ENCODE data around the gene WFDC10A. TPM values are rescaled to one million over a fixed set of nuclear protein-coding genes. Genes with fewer than 3 reads are reported as not detected.
"Not testable (repeated sequence)": the region's sequence is repeated elsewhere in the genome, so short reads cannot be mapped to it uniquely, and the experiment has no call there.

The WFDC10A gene
- not detected in 2 replicates for total RNA-seq (2014; rRNA removed; shearing (Covaris generic); ENCODE audit: low replicate concordance)

GRCh38 chr20:45629496-45630100 lies at the start of gene WFDC10A:
TSS of gene WFDC10A (plus strand) at chr20:45629739. CDS start at chr20:45629814, 75 bp downstream.
- Histone ChIP-seq H3K9me2 (replicated peaks; ENCODE audit: insufficient read depth, low read length) (no peaks in the 10 kb centered on the region), H3K4me1 (ENCODE audit: low read length) (no peaks in the 10 kb centered on the region), H3K27me3 (ENCODE audit: low read length) (no peaks in the 10 kb centered on the region), H4K20me1 (ENCODE audit: insufficient read depth, low read depth, low read length) (no peaks in the 10 kb centered on the region), H3K79me2 (ENCODE audit: low read length) (no peaks in the 10 kb centered on the region), H3K9ac (ENCODE audit: low read length) (no peak within 1 kb of the TSS), H3K9me3 (ENCODE audit: low read length) (no peaks in the 10 kb centered on the region), H3K4me2 (ENCODE audit: low read depth, low read length, poor library complexity, severe bottlenecking) (no peak within 1 kb of the TSS), H3K4me3 (ENCODE audit: low read length) (no peak within 1 kb of the TSS), H3K27ac (ENCODE audit: low read length) (no peak within 1 kb of the TSS), H2AFZ (ENCODE audit: low read length) (no peak within 1 kb of the TSS), H3K36me3 (ENCODE audit: insufficient read depth, low read length) (no peaks in the 10 kb centered on the region)
- DNase-seq, result peak; percentile 75

- H3K9me2 ChIP-seq (replicated peaks; ENCODE audit: insufficient read depth, low read length), result no peaks in the 10 kb centered on the region
- no peak for DNase-seq
- no peaks in the 10 kb centered on the region for H3K4me1 ChIP-seq (ENCODE audit: low read length)
- H4K20me1 ChIP-seq (ENCODE audit: insufficient read depth, low read depth, low read length), result no peaks in the 10 kb centered on the region
- H3K36me3 ChIP-seq (ENCODE audit: insufficient read depth, low read length), result no peaks in the 10 kb centered on the region
- H3K4me3 ChIP-seq (ENCODE audit: low read length), result no peak overlapping the region
- no peaks in the 10 kb centered on the region for H3K9me3 ChIP-seq (ENCODE audit: low read length)
- no peak overlapping the region for H2AFZ ChIP-seq (ENCODE audit: low read length)
- no peak overlapping the region for H3K9ac ChIP-seq (ENCODE audit: low read length)
- H3K27ac ChIP-seq (ENCODE audit: low read length), result no peak overlapping the region
- no peak overlapping the region for H3K4me2 ChIP-seq (ENCODE audit: low read depth, low read length, poor library complexity, severe bottlenecking)
- H3K79me2 ChIP-seq (ENCODE audit: low read length), result no peaks in the 10 kb centered on the region
- no peaks in the 10 kb centered on the region for H3K27me3 ChIP-seq (ENCODE audit: low read length)
These were observed 47.8 kb upstream of the WFDC10A start for GRCh38 chr20:45581702-45582101.

- H3K27ac ChIP-seq (ENCODE audit: low read length), result no peak overlapping the region
- no peaks in the 10 kb centered on the region for H3K9me2 ChIP-seq (replicated peaks; ENCODE audit: insufficient read depth, low read length)
- no peaks in the 10 kb centered on the region for H3K79me2 ChIP-seq (ENCODE audit: low read length)
- no peak overlapping the region for H3K9ac ChIP-seq (ENCODE audit: low read length)
- no peak overlapping the region for H3K4me3 ChIP-seq (ENCODE audit: low read length)
- H3K4me2 ChIP-seq (ENCODE audit: low read depth, low read length, poor library complexity, severe bottlenecking), result no peak overlapping the region
- H2AFZ ChIP-seq (ENCODE audit: low read length), result no peak overlapping the region
- H3K27me3 ChIP-seq (ENCODE audit: low read length), result no peaks in the 10 kb centered on the region
- H3K4me1 ChIP-seq (ENCODE audit: low read length), result no peaks in the 10 kb centered on the region
- no peaks in the 10 kb centered on the region for H4K20me1 ChIP-seq (ENCODE audit: insufficient read depth, low read depth, low read length)
- no peaks in the 10 kb centered on the region for H3K36me3 ChIP-seq (ENCODE audit: insufficient read depth, low read length)
- no peak for DNase-seq
- no peaks in the 10 kb centered on the region for H3K9me3 ChIP-seq (ENCODE audit: low read length)
These were observed 46.0 kb upstream of the WFDC10A start for GRCh38 chr20:45583502-45583901.

- H4K20me1 ChIP-seq (ENCODE audit: insufficient read depth, low read depth, low read length); H2AFZ ChIP-seq (ENCODE audit: low read length); DNase-seq; H3K36me3 ChIP-seq (ENCODE audit: insufficient read depth, low read length); H3K79me2 ChIP-seq (ENCODE audit: low read length); H3K9me2 ChIP-seq (replicated peaks; ENCODE audit: insufficient read depth, low read length); H3K27me3 ChIP-seq (ENCODE audit: low read length); H3K9me3 ChIP-seq (ENCODE audit: low read length); H3K9ac ChIP-seq (ENCODE audit: low read length); H3K4me1 ChIP-seq (ENCODE audit: low read length); H3K4me3 ChIP-seq (ENCODE audit: low read length); H3K4me2 ChIP-seq (ENCODE audit: low read depth, low read length, poor library complexity, severe bottlenecking); H3K27ac ChIP-seq (ENCODE audit: low read length): not testable (repeated sequence)
These were observed 45.2 kb upstream of the WFDC10A start for GRCh38 chr20:45584294-45584693.

- not testable (repeated sequence) for H3K4me3 ChIP-seq (ENCODE audit: low read length); H4K20me1 ChIP-seq (ENCODE audit: insufficient read depth, low read depth, low read length); H3K36me3 ChIP-seq (ENCODE audit: insufficient read depth, low read length); H3K4me2 ChIP-seq (ENCODE audit: low read depth, low read length, poor library complexity, severe bottlenecking); DNase-seq; H3K4me1 ChIP-seq (ENCODE audit: low read length); H3K27me3 ChIP-seq (ENCODE audit: low read length); H3K27ac ChIP-seq (ENCODE audit: low read length); H2AFZ ChIP-seq (ENCODE audit: low read length); H3K9me3 ChIP-seq (ENCODE audit: low read length); H3K9ac ChIP-seq (ENCODE audit: low read length); H3K79me2 ChIP-seq (ENCODE audit: low read length); H3K9me2 ChIP-seq (replicated peaks; ENCODE audit: insufficient read depth, low read length)
These were observed 43.6 kb upstream of the WFDC10A start for GRCh38 chr20:45585986-45586385.

- Histone ChIP-seq H3K9me3 (ENCODE audit: low read length) (no peaks in the 10 kb centered on the region), H3K79me2 (ENCODE audit: low read length) (no peaks in the 10 kb centered on the region), H3K4me1 (ENCODE audit: low read length) (no peaks in the 10 kb centered on the region), H3K4me3 (ENCODE audit: low read length) (no peak overlapping the region), H3K9ac (ENCODE audit: low read length) (no peak overlapping the region), H3K9me2 (replicated peaks; ENCODE audit: insufficient read depth, low read length) (no peaks in the 10 kb centered on the region), H3K4me2 (ENCODE audit: low read depth, low read length, poor library complexity, severe bottlenecking) (no peak overlapping the region), H3K27me3 (ENCODE audit: low read length) (no peaks in the 10 kb centered on the region), H2AFZ (ENCODE audit: low read length) (no peak overlapping the region), H3K36me3 (ENCODE audit: insufficient read depth, low read length) (no peaks in the 10 kb centered on the region), H3K27ac (ENCODE audit: low read length) (no peak overlapping the region), H4K20me1 (ENCODE audit: insufficient read depth, low read depth, low read length) (no peaks in the 10 kb centered on the region)
- DNase-seq, result no peak
These were observed 40.7 kb upstream of the WFDC10A start for GRCh38 chr20:45588800-45589199.

GRCh38 chr20:45589725-45590124 lies 39.8 kb upstream of the WFDC10A start:
- Histone ChIP-seq H3K9me2 (replicated peaks; ENCODE audit: insufficient read depth, low read length) (no peaks in the 10 kb centered on the region), H3K27me3 (ENCODE audit: low read length) (no peaks in the 10 kb centered on the region), H3K27ac (ENCODE audit: low read length) (no peak overlapping the region), H3K36me3 (ENCODE audit: insufficient read depth, low read length) (no peaks in the 10 kb centered on the region), H3K9me3 (ENCODE audit: low read length) (no peaks in the 10 kb centered on the region), H4K20me1 (ENCODE audit: insufficient read depth, low read depth, low read length) (no peaks in the 10 kb centered on the region), H3K4me3 (ENCODE audit: low read length) (no peak overlapping the region), H3K4me2 (ENCODE audit: low read depth, low read length, poor library complexity, severe bottlenecking) (no peak overlapping the region), H3K4me1 (ENCODE audit: low read length) (no peaks in the 10 kb centered on the region), H3K79me2 (ENCODE audit: low read length) (no peaks in the 10 kb centered on the region), H2AFZ (ENCODE audit: low read length) (no peak overlapping the region), H3K9ac (ENCODE audit: low read length) (no peak overlapping the region)
- no peak for DNase-seq

- H3K4me2 ChIP-seq (ENCODE audit: low read depth, low read length, poor library complexity, severe bottlenecking), result no peak overlapping the region
- no peak overlapping the region for H3K9ac ChIP-seq (ENCODE audit: low read length)
- no peaks in the 10 kb centered on the region for H3K9me2 ChIP-seq (replicated peaks; ENCODE audit: insufficient read depth, low read length)
- no peak overlapping the region for H3K4me3 ChIP-seq (ENCODE audit: low read length)
- H3K36me3 ChIP-seq (ENCODE audit: insufficient read depth, low read length), result no peaks in the 10 kb centered on the region
- H3K4me1 ChIP-seq (ENCODE audit: low read length), result no peaks in the 10 kb centered on the region
- no peaks in the 10 kb centered on the region for H3K9me3 ChIP-seq (ENCODE audit: low read length)
- no peaks in the 10 kb centered on the region for H4K20me1 ChIP-seq (ENCODE audit: insufficient read depth, low read depth, low read length)
- peak; percentile 86 for DNase-seq
- H3K79me2 ChIP-seq (ENCODE audit: low read length), result no peaks in the 10 kb centered on the region
- H3K27ac ChIP-seq (ENCODE audit: low read length), result no peak overlapping the region
- H3K27me3 ChIP-seq (ENCODE audit: low read length), result no peaks in the 10 kb centered on the region
- no peak overlapping the region for H2AFZ ChIP-seq (ENCODE audit: low read length)
These were observed 36.9 kb upstream of the WFDC10A start for GRCh38 chr20:45592574-45593189.

Measured in Karpas-422 (cell line).